K562 (cell line): ENCODE results near the gene IGSF23.

ENCODE experiments used
- CBX2 ChIP-seq: fragments of 200-600 bp; sonication (generic); IDR thresholded peaks from one replicate; pipeline ENCODE4 v1.6.1; 2012; ENCODE audit warnings: mild to moderate bottlenecking, low read length, inconsistent platforms; ENCODE audit not compliant: insufficient read depth, poor library complexity, severe bottlenecking
- EHMT2 ChIP-seq: fragments of 450-650 bp; IDR thresholded peaks from 2 replicates; pipeline ENCODE4 v1.6.1; 2018; ENCODE audit warnings: antibody characterized with exemption
- EZH2 ChIP-seq: IDR thresholded peaks from 2 replicates; pipeline ENCODE4 v1.6.1; 2012; ENCODE audit warnings: low read depth, mild to moderate bottlenecking, inconsistent platforms, low read length, borderline replicate concordance
- KAT7 ChIP-seq: sonication (generic); formaldehyde crosslinking; IDR thresholded peaks from 2 replicates; pipeline ENCODE4 v1.8.0; 2022; ENCODE audit warnings: missing genetic modification reagents, mild to moderate bottlenecking, borderline replicate concordance
- MIER1 ChIP-seq: fragments of 450-650 bp; IDR thresholded peaks from 2 replicates; pipeline ENCODE4 v1.6.1; 2016; ENCODE audit warnings: antibody characterized with exemption, mild to moderate bottlenecking, low read depth
- NCOR1 ChIP-seq: fragments of 450-650 bp; IDR thresholded peaks from 2 replicates; pipeline ENCODE4 v1.6.1; 2016; ENCODE audit warnings: mild to moderate bottlenecking, moderate library complexity
- PHB2 ChIP-seq: fragments of 450-650 bp; IDR thresholded peaks from 2 replicates; pipeline ENCODE4 v1.6.1; 2017; ENCODE audit warnings: low read depth
- POLR2A ChIP-seq: fragments of 450-650 bp; conservative IDR thresholded peaks from 2 replicates; pipeline ENCODE4 v1.6.1; 2016

- TF ChIP-seq EZH2 (no peak), PHB2 (no peak), NCOR1 (no peak), KAT7 (CRISPR knock-in tag) (no peak), MIER1 (no peak), POLR2A (no peak), CBX2 (no peak), EHMT2 (no peak)
These were observed 5.4 kb downstream of the IGSF23 start for GRCh38 chr19:44618640-44619357.
